K562 (cell line): ENCODE results near the gene SKIL. TPM values are rescaled to one million over a fixed set of nuclear protein-coding genes. Genes with fewer than 3 reads are reported as not detected.

Experiments used
- ATAC-seq: fragments of 200-7000 bp; cut with Tn5 transposase; 3 replicates; pipeline ENCODE4 v1.9.1; 2020; ENCODE audit warnings: moderate library complexity
- BruUV-seq: library from RNA; stranded (reverse); fragments of 400-500 nt; replicated peaks from 2 replicates; lab custom pipeline; 2021; lab: Mats Ljungman, UMichigan
- CTCF ChIA-PET: fragments of 300-600 bp; formaldehyde crosslinking; extraction: SDS; loops from one replicate; lab custom pipeline; 2021; ENCODE audit warnings: low intra/inter-chr PET ratio; lab: Yijun Ruan, JAX
- POLR2A ChIA-PET: fragments of 300-600, 350-650 bp; sonication (Branson Sonifier 250); formaldehyde crosslinking; extraction: SDS; loops from one replicate; lab custom pipeline; 2021; ENCODE audit warnings: antibody characterized with exemption, inconsistent platforms; lab: Yijun Ruan, JAX
- DNase-seq, 4 experiments: peaks; one replicate each; pipeline versions ENCODE4 v3.0.0 to v3.0.0-alpha.2; 2011 to 2018; ENCODE audit warnings: low spot score in 3 of 4, mixed read lengths in 3 of 4; ENCODE audit errors: extremely low read depth in 1 of 4
- FAIRE-seq: peaks from 2 replicates; lab custom pipeline; 2011; peaks lifted over from hg19 to GRCh38; lab: Jason Lieb, UNC
- H2AFZ ChIP-seq: 2 replicates; pipeline ENCODE4 v1.6.0; 2011; ENCODE audit warnings: low read depth, low read length, control low read depth, inconsistent platforms
- H3K27ac ChIP-seq: fragments of 200-600 bp; 3 replicates; pipeline ENCODE4 v1.8.0; 2011; ENCODE audit warnings: low read depth, mild to moderate bottlenecking, control low read depth, inconsistent platforms, low read length, moderate library complexity, mixed read lengths; ENCODE audit errors: extremely low read depth
- H3K27me3 ChIP-seq, 2 experiments: fragments of 300-600 bp in 1 of 2; 2 replicates in 1 of 2; 3 replicates in 1 of 2; pipeline versions ENCODE4 v1.6.0 to v1.8.0; 2011; ENCODE audit warnings: inconsistent platforms in 2 of 2, low read length in 2 of 2, mild to moderate bottlenecking in 1 of 2, mixed read lengths in 1 of 2, moderate library complexity in 1 of 2; ENCODE audit not compliant: control insufficient read depth in 2 of 2, insufficient read depth in 2 of 2
- H3K36me3 ChIP-seq: fragments of 300-600 bp; 3 replicates; pipeline ENCODE4 v1.8.0; 2011; ENCODE audit warnings: mild to moderate bottlenecking, low read length, inconsistent platforms; ENCODE audit not compliant: control insufficient read depth, insufficient read depth
- H3K4me1 ChIP-seq, 2 experiments: fragments of 200-600 bp in 1 of 2; replicated peaks in 1 of 2; 2 replicates in 1 of 2; 3 replicates in 1 of 2; pipeline versions ENCODE4 v1.5.1 to v1.8.0; 2011; ENCODE audit warnings: inconsistent platforms in 2 of 2, low read length in 2 of 2, mild to moderate bottlenecking in 1 of 2, mixed read lengths in 1 of 2, moderate library complexity in 1 of 2; ENCODE audit not compliant: control insufficient read depth in 2 of 2, insufficient read depth in 2 of 2
- H3K4me2 ChIP-seq: 2 replicates; pipeline ENCODE4 v1.6.1; 2011; ENCODE audit warnings: low read length, control low read depth, inconsistent platforms, mixed read lengths; ENCODE audit not compliant: insufficient read depth
- H3K4me3 ChIP-seq: fragments of 200-600 bp; sonication (generic), shearing (Covaris generic); 2 replicates; pipeline ENCODE4 v1.5.1; 2016; ENCODE audit warnings: control low read depth, inconsistent platforms
- H3K79me2 ChIP-seq: fragments of 200-600 bp; 3 replicates; pipeline ENCODE4 v1.8.0; 2011; ENCODE audit warnings: low read length, inconsistent platforms; ENCODE audit not compliant: control insufficient read depth, insufficient read depth
- H3K9ac ChIP-seq, 2 experiments: 2 replicates each; pipeline versions ENCODE4 v1.6.0 to v1.6.1; 2011; ENCODE audit warnings: low read depth in 2 of 2, low read length in 2 of 2, control low read depth in 1 of 2, inconsistent platforms in 1 of 2, mild to moderate bottlenecking in 1 of 2, mixed read lengths in 1 of 2; ENCODE audit not compliant: insufficient read depth in 1 of 2
- H3K9me1 ChIP-seq: one replicate; pipeline ENCODE4 v1.6.0; 2011; ENCODE audit warnings: inconsistent platforms, mild to moderate bottlenecking, low read length, moderate library complexity; ENCODE audit not compliant: control insufficient read depth, insufficient read depth
- H3K9me3 ChIP-seq: replicated peaks from 2 replicates; pipeline ENCODE4 v1.5.1; 2011; ENCODE audit warnings: low read depth, low read length, inconsistent platforms; ENCODE audit not compliant: control insufficient read depth, insufficient read depth
- H4K20me1 ChIP-seq: replicated peaks from 2 replicates; pipeline ENCODE4 v1.6.1; 2011; ENCODE audit warnings: low read length, inconsistent platforms, mixed read lengths; ENCODE audit not compliant: control insufficient read depth, insufficient read depth
- C11orf30 ChIP-seq: fragments of 450-650 bp; IDR thresholded peaks from 2 replicates; pipeline ENCODE4 v1.6.1; 2016; ENCODE audit warnings: low read depth, mild to moderate bottlenecking
- CBX8 ChIP-seq: fragments of 200-600 bp; sonication (generic); IDR thresholded peaks from 2 replicates; pipeline ENCODE4 v1.6.1; 2012; ENCODE audit warnings: borderline replicate concordance, mixed run types, low read depth, mild to moderate bottlenecking, moderate library complexity, mixed read lengths, low read length, control low read depth, inconsistent platforms; ENCODE audit not compliant: poor library complexity, severe bottlenecking; ENCODE audit errors: extremely low read depth
- CEBPG ChIP-seq, 3 experiments: fragments of 200-800 bp in 1 of 3; sonication (Bioruptor generic) in 1 of 3; sonication (generic) in 1 of 3; formaldehyde crosslinking in 1 of 3; IDR thresholded peaks in 2 of 3; conservative IDR thresholded peaks in 1 of 3; 2 replicates each; pipeline versions ENCODE4 v1.6.1 to v1.8.0; 2016 to 2022; ENCODE audit warnings: missing compliant biosample characterization in 2 of 3, missing genetic modification characterization in 2 of 3, mild to moderate bottlenecking in 1 of 3, missing genetic modification reagents in 1 of 3
- DPF2 ChIP-seq: fragments of 450-650 bp; IDR thresholded peaks from 2 replicates; pipeline ENCODE4 v1.6.1; 2016
- KDM2B ChIP-seq: fragments of 250-450 bp; sonication (Bioruptor Pico); IDR thresholded peaks from 2 replicates; pipeline ENCODE4 v1.8.0; 2021; ENCODE audit warnings: mild to moderate bottlenecking, moderate library complexity
- LEF1 ChIP-seq: fragments of 450-650 bp; IDR thresholded peaks from 2 replicates; pipeline ENCODE4 v1.6.1; 2016; ENCODE audit warnings: mild to moderate bottlenecking
- MAFF ChIP-seq: IDR thresholded peaks from 2 replicates; pipeline ENCODE4 v1.6.1; 2012; ENCODE audit warnings: low read length, improper control_type of control experiment
- NFE2 ChIP-seq: IDR thresholded peaks from 2 replicates; pipeline ENCODE4 v1.6.1; 2014; ENCODE audit warnings: antibody characterized with exemption, low read depth
- SMARCA4 ChIP-seq: fragments of 450-650 bp; IDR thresholded peaks from 2 replicates; pipeline ENCODE4 v1.6.1; 2016
- THRAP3 ChIP-seq: fragments of 450-650 bp; IDR thresholded peaks from 2 replicates; pipeline ENCODE4 v1.6.1; 2016; ENCODE audit warnings: mild to moderate bottlenecking, inconsistent platforms, borderline replicate concordance
- U2AF1 ChIP-seq: fragments of 200-400 bp; formaldehyde crosslinking; optimal IDR thresholded peaks from 2 replicates; pipeline ENCODE3; 2017; ENCODE audit warnings: mild to moderate bottlenecking, low read depth, low read length, moderate library complexity
- XRCC3 ChIP-seq: fragments of 450-650 bp; IDR thresholded peaks from 2 replicates; pipeline ENCODE4 v1.6.1; 2017; ENCODE audit warnings: mild to moderate bottlenecking, moderate library complexity
- ZNF239 ChIP-seq: fragments of 250-450 bp; sonication (Bioruptor Pico); IDR thresholded peaks from 2 replicates; pipeline ENCODE4 v1.4.0; 2020; ENCODE audit warnings: mild to moderate bottlenecking
- ZNF316 ChIP-seq: fragments of 450-650 bp; IDR thresholded peaks from 2 replicates; pipeline ENCODE4 v1.6.1; 2016
- WGBS: fragments of 100-300 bp; shearing (Covaris generic); methylation state at CpG from one replicate; pipeline ENCODE4 v1.1.6; 2016; ENCODE audit warnings: low coverage, mixed read lengths; ENCODE audit not compliant: insufficient coverage; ENCODE audit errors: missing lambda C conversion rate; 5-methylcytosine and 5-hydroxymethylcytosine counted together
- in situ Hi-C: fragments of 300-500 bp; cut with MboI; formaldehyde crosslinking; loops from 4 replicates; pipeline ENCODE4 v1.15.0; 2018; ENCODE audit warnings: inconsistent platforms, mixed read lengths
- intact Hi-C: fragments of 100-400 bp; cut with micrococcal nuclease; formaldehyde crosslinking; loops from 2 replicates; pipeline ENCODE4 v1.14.2; 2022
- polyA plus RNA-seq, 8 experiments: library from polyadenylated mRNA; depleted of rRNA in 4 of 8; stranded (reverse) in 5 of 8; unstranded in 3 of 8; fragments of >200 nt; fragmentation: Nextera tagmentation in 2 of 8; fragmentation: Illumina TruSeq in 1 of 8; extraction: Ambion mirVana in 2 of 8; extraction: Trizol in 1 of 8; gene quantifications; 2 replicates each; pipeline versions ENCODE4 v1.2.1 to v1.2.3, GENCODE V29; 2011 to 2014; ENCODE audit warnings: inconsistent platforms in 1 of 8, missing spikeins in 1 of 8
- total RNA-seq, 7 experiments: library from RNA; depleted of rRNA in 6 of 7; stranded (reverse); fragments of >200 nt in 6 of 7; fragmentation: Illumina TruSeq in 2 of 7; extraction: Trizol in 2 of 7; gene quantifications; 2 replicates each; pipeline versions ENCODE4 v1.2.1 to v1.2.3, GENCODE V29; 2011 to 2021; ENCODE audit warnings: low replicate concordance in 1 of 7
- TF ChIP-seq, protein P1 (sequence below): sonication (generic); formaldehyde crosslinking; IDR thresholded peaks from 2 replicates; pipeline ENCODE4 v1.8.0; 2022; ENCODE audit warnings: mild to moderate bottlenecking, missing genetic modification reagents, borderline replicate concordance
- TF ChIP-seq, protein P2 (sequence below), 2 experiments: fragments of 450-650 bp; IDR thresholded peaks; 2 replicates each; pipeline ENCODE4 v1.6.1; 2016
- TF ChIP-seq, protein P3 (sequence below): fragments of 250-450 bp; sonication (Bioruptor Pico); IDR thresholded peaks from 2 replicates; pipeline ENCODE4 v1.4.0; 2020; ENCODE audit warnings: mild to moderate bottlenecking
- TF ChIP-seq, protein P4 (sequence below): fragments of 250-450 bp; sonication (Bioruptor Pico); IDR thresholded peaks from 2 replicates; pipeline ENCODE4 v1.5.1; 2021; ENCODE audit warnings: mild to moderate bottlenecking

SKIL gene
- total and polyA plus RNA-seq, 9 of the 15 experiments (the other 6 are each of a cell fraction or from before 2014, with no cell fraction given): 4.3 to 19.1 (median 9.7) TPM

DNA sequence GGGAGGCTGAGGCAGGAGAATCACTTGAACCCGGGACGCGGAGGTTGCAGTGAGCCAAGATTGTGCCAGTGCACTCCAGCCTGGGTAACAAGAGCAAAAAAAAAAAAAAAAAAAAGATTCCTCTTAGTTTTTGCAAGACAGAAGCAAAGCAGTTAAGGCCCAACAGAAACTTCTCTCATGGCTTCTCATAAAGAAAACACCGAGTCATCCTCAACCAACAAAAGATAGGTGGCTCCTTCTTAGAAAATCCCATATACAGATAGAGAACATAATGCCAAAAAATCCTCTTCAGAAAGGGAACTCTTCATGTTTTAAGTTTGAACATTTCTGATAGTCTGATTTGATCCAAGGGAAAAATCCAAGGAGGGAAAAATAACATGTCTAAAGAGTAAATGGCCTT lies 12.5 kb upstream of the SKIL start:
- H2AFZ ChIP-seq: peak overlapping the region; percentile 64
- H3K27me3 ChIP-seq: no peaks in the 10 kb centered on the region
- ChIA-PET CTCF (no interaction called here), POLR2A (no interaction called here)
- peaks cover 0 to 15% of the 10 kb centered on the region in 2 experiments; a peak in 2 of 5 replicates for H3K4me1 ChIP-seq
- WGBS: 0% methylated on average over 1 of the region's 4 CpGs
- FAIRE-seq: peak; percentile 71
- intact Hi-C loops (no loop called here), in situ Hi-C loops (no loop called here)
- no peaks in the 10 kb centered on the region for H3K79me2 ChIP-seq
- H3K36me3 ChIP-seq: no peaks in the 10 kb centered on the region
- H3K9me3 ChIP-seq: no peaks in the 10 kb centered on the region
- no peaks in the 10 kb centered on the region for H3K9me1 ChIP-seq
- H3K27ac ChIP-seq: peak overlapping the region; percentile 30; the same call in 1 of the 3 replicates
- H4K20me1 ChIP-seq: no peaks in the 10 kb centered on the region
- BruUV-seq: no TSS peak
- peak in 1 of 4 experiments; percentile 33 for DNase-seq
- no peak overlapping the region for H3K4me2 ChIP-seq
- no peak overlapping the region for H3K9ac ChIP-seq
- H3K4me3 ChIP-seq: no peak overlapping the region
- peak; percentile 60; the same call in 1 of the 3 replicates for ATAC-seq
- peak; percentile 74 for TF ChIP-seq ZNF316
- TF ChIP-seq, protein P1, sequence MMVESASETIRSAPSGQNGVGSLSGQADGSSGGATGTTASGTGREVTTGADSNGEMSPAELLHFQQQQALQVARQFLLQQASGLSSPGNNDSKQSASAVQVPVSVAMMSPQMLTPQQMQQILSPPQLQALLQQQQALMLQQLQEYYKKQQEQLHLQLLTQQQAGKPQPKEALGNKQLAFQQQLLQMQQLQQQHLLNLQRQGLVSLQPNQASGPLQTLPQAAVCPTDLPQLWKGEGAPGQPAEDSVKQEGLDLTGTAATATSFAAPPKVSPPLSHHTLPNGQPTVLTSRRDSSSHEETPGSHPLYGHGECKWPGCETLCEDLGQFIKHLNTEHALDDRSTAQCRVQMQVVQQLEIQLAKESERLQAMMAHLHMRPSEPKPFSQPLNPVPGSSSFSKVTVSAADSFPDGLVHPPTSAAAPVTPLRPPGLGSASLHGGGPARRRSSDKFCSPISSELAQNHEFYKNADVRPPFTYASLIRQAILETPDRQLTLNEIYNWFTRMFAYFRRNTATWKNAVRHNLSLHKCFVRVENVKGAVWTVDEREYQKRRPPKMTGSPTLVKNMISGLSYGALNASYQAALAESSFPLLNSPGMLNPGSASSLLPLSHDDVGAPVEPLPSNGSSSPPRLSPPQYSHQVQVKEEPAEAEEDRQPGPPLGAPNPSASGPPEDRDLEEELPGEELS (CRISPR knock-in tag): no peak
- TF ChIP-seq LEF1: no peak
- TF ChIP-seq, protein P2, sequence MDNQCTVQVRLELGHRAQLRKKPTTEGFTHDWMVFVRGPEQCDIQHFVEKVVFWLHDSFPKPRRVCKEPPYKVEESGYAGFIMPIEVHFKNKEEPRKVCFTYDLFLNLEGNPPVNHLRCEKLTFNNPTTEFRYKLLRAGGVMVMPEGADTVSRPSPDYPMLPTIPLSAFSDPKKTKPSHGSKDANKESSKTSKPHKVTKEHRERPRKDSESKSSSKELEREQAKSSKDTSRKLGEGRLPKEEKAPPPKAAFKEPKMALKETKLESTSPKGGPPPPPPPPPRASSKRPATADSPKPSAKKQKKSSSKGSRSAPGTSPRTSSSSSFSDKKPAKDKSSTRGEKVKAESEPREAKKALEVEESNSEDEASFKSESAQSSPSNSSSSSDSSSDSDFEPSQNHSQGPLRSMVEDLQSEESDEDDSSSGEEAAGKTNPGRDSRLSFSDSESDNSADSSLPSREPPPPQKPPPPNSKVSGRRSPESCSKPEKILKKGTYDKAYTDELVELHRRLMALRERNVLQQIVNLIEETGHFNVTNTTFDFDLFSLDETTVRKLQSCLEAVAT (IDR thresholded peaks at IDR 0.05): no peak
- TF ChIP-seq KDM2B: no peak
- TF ChIP-seq C11orf30: peak; percentile 73
- TF ChIP-seq SMARCA4: peak; percentile 37; the same call in 1 of the 2 replicates
- TF ChIP-seq NFE2: peak; percentile 78
- no peak for TF ChIP-seq CBX8
- TF ChIP-seq MAFF: peak; percentile 57; the same call in 1 of the 2 replicates
- TF ChIP-seq, protein P3, sequence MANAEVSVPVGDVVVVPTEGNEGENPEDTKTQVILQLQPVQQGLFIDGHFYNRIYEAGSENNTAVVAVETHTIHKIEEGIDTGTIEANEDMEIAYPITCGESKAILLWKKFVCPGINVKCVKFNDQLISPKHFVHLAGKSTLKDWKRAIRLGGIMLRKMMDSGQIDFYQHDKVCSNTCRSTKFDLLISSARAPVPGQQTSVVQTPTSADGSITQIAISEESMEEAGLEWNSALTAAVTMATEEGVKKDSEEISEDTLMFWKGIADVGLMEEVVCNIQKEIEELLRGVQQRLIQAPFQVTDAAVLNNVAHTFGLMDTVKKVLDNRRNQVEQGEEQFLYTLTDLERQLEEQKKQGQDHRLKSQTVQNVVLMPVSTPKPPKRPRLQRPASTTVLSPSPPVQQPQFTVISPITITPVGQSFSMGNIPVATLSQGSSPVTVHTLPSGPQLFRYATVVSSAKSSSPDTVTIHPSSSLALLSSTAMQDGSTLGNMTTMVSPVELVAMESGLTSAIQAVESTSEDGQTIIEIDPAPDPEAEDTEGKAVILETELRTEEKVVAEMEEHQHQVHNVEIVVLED (CRISPR knock-in tag): no peak
- TF ChIP-seq THRAP3: no peak
- TF ChIP-seq DPF2: peak; percentile 53
- TF ChIP-seq CEBPG (CRISPR knock-in tag; IDR thresholded peaks at IDR 0.05): no peak
- no peak for TF ChIP-seq CEBPG (tag; conservative IDR thresholded peaks at IDR 0.05 in 1 of 2, IDR thresholded peaks at IDR 0.05 in 1 of 2)
- TF ChIP-seq, protein P4, sequence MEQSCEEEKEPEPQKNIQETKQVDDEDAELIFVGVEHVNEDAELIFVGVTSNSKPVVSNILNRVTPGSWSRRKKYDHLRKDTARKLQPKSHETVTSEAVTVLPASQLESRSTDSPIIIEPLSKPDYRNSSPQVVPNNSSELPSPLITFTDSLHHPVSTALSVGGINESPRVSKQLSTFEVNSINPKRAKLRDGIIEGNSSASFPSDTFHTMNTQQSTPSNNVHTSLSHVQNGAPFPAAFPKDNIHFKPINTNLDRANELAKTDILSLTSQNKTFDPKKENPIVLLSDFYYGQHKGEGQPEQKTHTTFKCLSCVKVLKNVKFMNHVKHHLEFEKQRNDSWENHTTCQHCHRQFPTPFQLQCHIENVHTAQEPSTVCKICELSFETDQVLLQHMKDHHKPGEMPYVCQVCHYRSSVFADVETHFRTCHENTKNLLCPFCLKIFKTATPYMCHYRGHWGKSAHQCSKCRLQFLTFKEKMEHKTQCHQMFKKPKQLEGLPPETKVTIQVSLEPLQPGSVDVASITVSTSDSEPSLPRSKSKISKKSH (CRISPR knock-in tag): no peak
- no peak for TF ChIP-seq U2AF1
- no peak for TF ChIP-seq ZNF239
- TF ChIP-seq XRCC3: no peak
